LHCN-M2 (cell line): Measurements from ENCODE around the gene CALN1. TPM values are rescaled to one million over a fixed set of nuclear protein-coding genes. Genes with fewer than 3 reads are reported as not detected.

Experiments used
- DNase-seq: peaks from one replicate; pipeline ENCODE4 v3.0.0-alpha.2; 2012; ENCODE audit warnings: low read depth
- total RNA-seq: library from RNA; depleted of rRNA; stranded (reverse); fragments of >200 nt; gene quantifications from 2 replicates; pipeline ENCODE4 v1.2.3, GENCODE V29; 2014

Gene CALN1
- total RNA-seq, 1 experiment from 2014 or later, result not detected

GRCh38 chr7:71808115-71808514 is 604.0 kb downstream of the CALN1 start:
- DNase-seq, result no peak

- DNase-seq, result no peak
Observed at GRCh38 chr7:71804256-71804655, 607.9 kb downstream of the CALN1 start.

- DNase-seq, result no peak
Observed at GRCh38 chr7:71801976-71802375, 610.2 kb downstream of the CALN1 start.

DNA sequence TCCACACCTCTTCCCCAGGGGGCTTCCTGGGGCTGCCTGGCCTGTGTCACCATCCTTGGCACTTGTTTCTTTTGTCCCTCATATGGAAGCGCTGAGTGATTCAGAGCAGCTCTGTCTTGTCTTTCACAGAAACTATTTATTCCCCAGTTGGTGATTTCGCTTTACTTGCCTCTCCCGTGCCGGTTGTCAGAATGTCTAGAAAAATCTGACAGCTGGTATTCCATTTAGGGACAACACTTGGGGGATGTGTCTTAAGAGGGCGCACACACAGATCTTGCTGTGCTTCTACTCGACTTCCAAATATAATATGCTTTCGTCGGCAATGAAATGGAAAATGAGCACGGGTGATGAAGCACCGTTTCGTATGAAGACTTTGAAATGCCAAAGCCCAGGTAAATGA is 611.8 kb downstream of the CALN1 start:
- DNase-seq, result no peak

GRCh38 chr7:71795410-71795809 is 616.7 kb downstream of the CALN1 start:
- DNase-seq, result no peak

- DNase-seq, result peak; percentile 12
Observed at GRCh38 chr7:71793251-71793650, 618.9 kb downstream of the CALN1 start.

DNA sequence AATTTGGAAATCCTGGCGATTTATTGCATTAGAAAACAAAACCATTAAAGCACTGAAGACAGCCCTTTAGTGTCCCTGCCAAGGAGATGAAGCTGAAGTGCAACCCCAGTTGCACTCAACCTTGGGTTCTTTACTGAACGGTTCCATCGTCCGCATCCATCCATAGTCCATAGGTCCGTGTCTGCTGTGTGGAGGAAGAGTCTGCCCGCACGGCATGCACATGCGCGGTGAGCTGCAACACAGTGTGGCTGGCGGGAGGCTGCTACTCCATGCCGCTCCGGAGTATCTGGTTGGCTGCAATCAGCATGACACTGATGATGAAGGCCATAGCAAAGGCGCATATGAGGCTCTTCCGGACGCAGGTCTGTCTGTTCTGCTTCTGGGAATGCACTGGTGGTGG is 624.6 kb downstream of the CALN1 start:
- peak; percentile 7 for DNase-seq

GRCh38 chr7:71785216-71785615 is 626.9 kb downstream of the CALN1 start:
- no peak for DNase-seq

GRCh38 chr7:71784781-71785180 is 627.4 kb downstream of the CALN1 start:
- no peak for DNase-seq

GRCh38 chr7:71784180-71784579 is 628.0 kb downstream of the CALN1 start:
- no peak for DNase-seq

- no peak for DNase-seq
Observed at GRCh38 chr7:71783779-71784178, 628.4 kb downstream of the CALN1 start.

- no peak for DNase-seq
Observed at GRCh38 chr7:71782051-71782450, 630.1 kb downstream of the CALN1 start.

DNA sequence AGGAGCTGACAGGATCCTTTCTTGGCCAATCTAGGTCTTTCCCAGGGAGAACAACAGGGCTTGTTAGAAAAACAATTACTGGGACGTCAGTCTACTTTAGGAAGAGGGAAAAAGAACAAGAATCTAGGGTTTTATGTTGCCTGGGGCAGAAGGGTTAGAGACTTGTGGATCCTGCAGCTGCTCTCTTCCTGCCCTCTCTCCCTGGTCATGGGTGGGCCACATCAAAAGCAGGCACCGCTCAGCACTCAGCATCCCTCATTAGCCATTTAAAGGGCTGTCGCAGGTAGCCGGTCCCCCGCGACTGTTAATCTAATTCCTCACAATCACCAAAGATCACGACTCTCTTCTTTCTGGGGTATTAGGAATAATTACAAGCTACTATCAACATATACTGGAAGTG is 631.9 kb downstream of the CALN1 start:
- no peak for DNase-seq

GRCh38 chr7:71777278-71777677 is 634.9 kb downstream of the CALN1 start:
- DNase-seq, result no peak

GRCh38 chr7:71776726-71777125 is 635.4 kb downstream of the CALN1 start:
- no peak for DNase-seq

DNA sequence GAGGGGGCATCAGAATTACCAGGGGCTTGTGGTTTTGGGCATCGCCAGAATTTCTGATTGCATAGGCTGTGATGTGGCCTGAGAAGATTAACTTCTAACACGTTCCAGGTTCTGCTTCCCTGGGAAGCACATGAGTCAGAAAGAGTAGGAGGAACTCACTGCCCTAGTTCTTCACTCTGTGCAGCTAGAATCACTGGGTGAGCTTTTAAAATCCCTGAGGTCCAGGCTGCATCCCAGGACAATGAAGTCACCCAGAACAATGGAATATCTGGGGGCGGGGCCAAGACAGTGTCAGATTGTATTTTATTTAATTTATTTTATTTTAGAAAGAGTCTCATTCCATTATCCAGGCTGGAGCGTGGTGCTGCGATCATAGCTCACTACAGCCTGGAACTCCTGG is 636.5 kb downstream of the CALN1 start:
- DNase-seq, result no peak

- no peak for DNase-seq
Observed at GRCh38 chr7:71772779-71773178, 639.4 kb downstream of the CALN1 start.

DNA sequence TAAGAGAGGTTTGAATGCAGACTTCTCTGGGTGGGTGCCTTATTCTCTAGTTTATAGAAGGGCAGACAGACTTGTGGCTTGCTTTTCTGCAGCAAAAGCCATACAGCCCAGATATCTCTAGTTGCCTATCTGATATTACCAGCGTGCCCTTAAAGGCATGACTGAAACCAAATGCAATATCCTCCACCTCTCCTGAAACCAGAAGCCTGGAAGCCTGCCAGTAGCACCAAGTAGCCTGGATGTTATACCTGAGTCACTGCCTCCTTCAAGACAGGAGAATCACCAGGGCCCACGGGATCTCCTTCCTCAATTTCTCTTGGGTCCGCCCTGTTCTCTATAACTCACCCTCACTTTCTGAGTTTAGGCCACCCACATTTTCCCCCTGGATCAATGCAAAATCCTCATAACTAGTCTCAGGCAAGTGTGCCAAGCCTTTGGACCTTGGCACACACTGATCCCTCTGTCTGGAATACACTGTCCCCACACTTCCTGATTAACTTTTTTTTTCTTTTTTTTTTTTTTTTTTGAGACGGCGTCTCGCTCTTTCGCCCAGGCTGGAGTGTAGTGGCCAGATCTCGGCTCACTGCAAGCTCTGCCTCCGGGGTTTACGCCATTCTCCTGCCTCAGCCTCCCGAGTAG is 641.8 kb downstream of the CALN1 start:
- no peak for DNase-seq

GRCh38 chr7:71769326-71769725 is 642.8 kb downstream of the CALN1 start:
- no peak for DNase-seq

DNA sequence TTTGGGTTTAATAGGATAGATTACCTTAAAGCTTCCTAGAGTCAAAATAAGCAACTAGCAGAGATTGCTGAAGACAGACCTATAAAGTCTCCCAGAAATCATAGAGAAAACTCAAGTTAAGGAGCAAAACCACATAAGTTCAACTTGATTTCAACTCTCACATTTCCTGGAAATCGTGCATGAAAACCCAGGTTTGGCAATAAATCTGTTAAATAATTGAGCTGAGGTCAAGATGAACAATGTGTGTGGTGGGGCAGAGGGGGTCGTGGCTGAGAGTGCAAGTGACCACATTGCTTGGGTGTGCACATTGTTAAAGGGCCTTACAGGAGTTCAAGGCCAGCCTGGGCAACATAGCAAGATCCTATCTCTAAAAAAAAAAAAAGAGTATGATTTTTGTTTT is 643.7 kb downstream of the CALN1 start:
- no peak for DNase-seq

- no peak for DNase-seq
Observed at GRCh38 chr7:71766016-71766415, 646.1 kb downstream of the CALN1 start.

- DNase-seq, result no peak
Observed at GRCh38 chr7:71761336-71761735, 650.8 kb downstream of the CALN1 start.

GRCh38 chr7:71754828-71755227 is 657.3 kb downstream of the CALN1 start:
- DNase-seq, result no peak
